Neural progenitor cell (in vitro differentiated cells): ENCODE measurements around the gene DMRTC1.
"Not testable (repeated sequence)": the region's sequence is repeated elsewhere in the genome, so short reads cannot be mapped to it uniquely, and the experiment has no call there.

Experiments used
- EZH2phosphoT487 ChIP-seq: fragments of 200-600 bp; sonication (generic); IDR thresholded peaks from 2 replicates; pipeline ENCODE4 v1.6.1; 2017; ENCODE audit warnings: antibody characterized with exemption
- TF ChIP-seq, protein P1 (sequence below): fragments of 200-600 bp; sonication (generic); IDR thresholded peaks from 2 replicates; pipeline ENCODE4 v1.5.1; 2017; ENCODE audit warnings: antibody characterized with exemption, mild to moderate bottlenecking

DNA sequence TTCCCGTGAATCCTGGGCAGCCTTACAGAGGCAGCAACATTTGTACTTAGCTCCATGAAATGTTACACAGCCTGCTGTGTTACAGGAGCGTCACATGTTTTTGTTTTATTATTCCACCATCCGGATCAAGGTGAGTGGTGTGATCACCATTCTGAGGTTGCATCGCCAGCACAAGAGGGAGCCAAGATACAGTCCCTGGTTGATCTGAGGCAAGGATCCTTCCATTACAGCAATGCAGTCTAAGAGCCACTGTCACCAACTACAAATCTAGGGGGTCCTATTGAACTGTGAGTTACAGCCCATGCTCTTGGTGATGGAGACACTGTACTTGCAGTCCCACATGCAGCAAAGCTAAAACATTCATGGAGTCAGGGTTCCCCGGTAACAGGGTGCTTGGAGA lies 27.5 kb downstream of the DMRTC1 start:
- TF ChIP-seq, protein P1, sequence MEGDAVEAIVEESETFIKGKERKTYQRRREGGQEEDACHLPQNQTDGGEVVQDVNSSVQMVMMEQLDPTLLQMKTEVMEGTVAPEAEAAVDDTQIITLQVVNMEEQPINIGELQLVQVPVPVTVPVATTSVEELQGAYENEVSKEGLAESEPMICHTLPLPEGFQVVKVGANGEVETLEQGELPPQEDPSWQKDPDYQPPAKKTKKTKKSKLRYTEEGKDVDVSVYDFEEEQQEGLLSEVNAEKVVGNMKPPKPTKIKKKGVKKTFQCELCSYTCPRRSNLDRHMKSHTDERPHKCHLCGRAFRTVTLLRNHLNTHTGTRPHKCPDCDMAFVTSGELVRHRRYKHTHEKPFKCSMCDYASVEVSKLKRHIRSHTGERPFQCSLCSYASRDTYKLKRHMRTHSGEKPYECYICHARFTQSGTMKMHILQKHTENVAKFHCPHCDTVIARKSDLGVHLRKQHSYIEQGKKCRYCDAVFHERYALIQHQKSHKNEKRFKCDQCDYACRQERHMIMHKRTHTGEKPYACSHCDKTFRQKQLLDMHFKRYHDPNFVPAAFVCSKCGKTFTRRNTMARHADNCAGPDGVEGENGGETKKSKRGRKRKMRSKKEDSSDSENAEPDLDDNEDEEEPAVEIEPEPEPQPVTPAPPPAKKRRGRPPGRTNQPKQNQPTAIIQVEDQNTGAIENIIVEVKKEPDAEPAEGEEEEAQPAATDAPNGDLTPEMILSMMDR, result not testable (repeated sequence)
- not testable (repeated sequence) for TF ChIP-seq EZH2phosphoT487
